COR-L47 (cell line): Measurements from ENCODE around the gene PPFIBP2.

Experiments used
- DNase-seq: peaks from one replicate; lab custom pipeline; 2025; lab: John Stamatoyannopoulos, UW

PPFIBP2 gene

DNA sequence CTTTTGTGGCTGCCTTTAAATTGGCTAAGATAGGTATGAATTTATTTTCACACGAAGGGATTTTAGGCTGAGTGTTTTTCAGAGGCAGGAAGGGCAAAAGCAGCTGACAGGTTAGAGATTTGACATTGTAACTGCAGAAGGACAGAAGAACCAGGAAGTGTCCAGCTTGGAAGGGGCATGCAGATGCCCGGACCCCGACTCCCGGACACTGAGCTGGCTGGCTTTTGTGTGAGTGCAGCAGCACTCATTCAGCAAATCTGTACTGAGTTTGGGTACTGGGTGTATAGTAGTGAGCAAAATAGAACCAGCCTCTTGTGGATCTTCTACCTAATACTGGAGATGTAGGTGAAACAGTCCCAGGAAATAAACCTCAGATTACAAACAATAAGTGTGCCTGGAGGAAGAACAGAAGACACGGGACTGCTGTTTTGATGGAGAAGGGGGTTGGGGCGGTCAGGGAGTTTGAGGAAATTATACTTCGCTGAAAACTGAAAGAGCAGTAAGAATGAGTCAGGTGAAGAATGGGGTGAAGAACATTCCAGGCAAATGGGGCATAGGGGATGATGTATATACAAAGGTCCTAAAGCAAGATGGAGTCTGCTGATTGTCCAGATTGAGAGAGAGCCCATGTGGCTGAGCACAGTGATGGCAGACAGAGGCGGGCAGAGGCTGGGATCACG is 64.6 kb downstream of the PPFIBP2 start:
- DNase-seq, result no peak

DNA sequence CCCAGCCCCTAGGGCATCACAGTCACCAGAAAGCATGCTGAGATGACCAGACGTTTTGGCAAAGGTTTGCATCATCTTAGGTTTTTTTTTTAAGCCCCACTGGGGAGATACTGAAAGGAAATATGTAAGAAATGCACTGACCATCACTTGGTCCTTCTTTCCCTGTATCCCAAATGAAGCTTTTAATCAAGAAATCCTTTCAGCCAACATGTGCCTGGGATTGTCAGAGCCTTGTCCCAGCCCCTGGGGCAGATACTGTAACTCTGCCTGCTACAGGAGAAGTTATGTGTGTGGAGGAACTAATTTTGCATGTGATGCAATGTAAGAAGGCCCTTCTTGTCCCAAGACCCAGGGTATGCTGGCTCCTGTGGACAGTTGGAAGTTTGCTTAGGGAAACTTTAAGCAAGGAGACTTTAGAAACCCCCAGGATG is 65.6 kb downstream of the PPFIBP2 start:
- no peak for DNase-seq

DNA sequence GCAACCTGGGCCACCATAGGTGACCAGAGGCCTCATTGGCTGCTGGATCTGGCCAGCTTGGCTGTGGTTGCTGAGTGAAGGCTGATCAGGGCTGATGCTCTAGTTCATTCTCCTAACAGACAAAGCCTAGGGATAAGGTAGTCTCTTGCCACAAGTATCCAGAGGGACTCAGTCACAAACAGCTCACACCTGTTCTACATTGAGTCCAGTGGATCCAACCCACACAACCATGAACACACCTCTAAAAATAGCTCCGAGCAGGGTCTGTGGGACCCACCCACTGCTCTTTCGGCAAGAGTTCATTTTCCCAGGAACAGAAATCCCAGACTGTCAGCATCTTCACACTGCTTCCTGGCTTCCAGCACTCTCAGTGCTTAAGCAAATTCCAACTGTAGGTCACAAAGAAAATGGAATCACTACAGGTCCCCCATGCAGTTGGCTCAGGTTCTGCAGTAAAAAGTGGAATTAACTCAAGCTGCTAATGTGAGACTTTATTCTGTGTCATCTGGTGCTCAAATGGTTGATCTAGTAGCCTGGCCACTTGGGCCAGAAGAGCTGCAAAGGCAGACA is 67.3 kb downstream of the PPFIBP2 start:
- DNase-seq, result no peak

DNA sequence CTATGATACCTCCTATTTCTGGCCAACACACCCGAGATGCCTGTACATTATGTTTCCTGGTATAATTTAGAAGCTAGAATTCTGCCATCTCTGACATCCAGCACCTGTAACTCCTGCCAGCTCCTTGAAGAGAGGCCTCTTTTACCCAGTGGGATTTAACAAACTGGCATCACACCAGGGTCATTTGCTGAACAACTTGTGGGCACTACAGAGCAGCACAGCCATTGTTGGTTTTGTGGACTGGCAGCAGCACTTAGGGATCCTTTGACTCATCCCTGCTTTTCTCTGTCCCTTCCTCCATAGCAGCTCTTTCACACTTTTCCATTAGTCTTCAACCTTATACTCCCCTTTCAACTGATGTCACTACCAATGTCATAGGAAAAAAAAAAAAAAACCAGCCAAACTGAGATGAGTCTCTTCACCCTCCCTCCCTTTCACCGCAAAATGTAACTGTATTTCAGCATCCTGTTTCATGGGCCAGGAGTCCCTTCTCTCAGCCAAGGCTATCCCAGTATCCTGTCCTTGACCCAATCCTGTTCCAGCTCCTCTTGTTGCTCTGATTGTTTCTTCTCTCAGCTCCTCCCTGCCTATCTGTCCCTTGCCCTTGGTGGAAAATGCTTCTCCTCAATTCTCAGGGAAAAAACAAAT is 68.7 kb downstream of the PPFIBP2 start:
- no peak for DNase-seq

DNA sequence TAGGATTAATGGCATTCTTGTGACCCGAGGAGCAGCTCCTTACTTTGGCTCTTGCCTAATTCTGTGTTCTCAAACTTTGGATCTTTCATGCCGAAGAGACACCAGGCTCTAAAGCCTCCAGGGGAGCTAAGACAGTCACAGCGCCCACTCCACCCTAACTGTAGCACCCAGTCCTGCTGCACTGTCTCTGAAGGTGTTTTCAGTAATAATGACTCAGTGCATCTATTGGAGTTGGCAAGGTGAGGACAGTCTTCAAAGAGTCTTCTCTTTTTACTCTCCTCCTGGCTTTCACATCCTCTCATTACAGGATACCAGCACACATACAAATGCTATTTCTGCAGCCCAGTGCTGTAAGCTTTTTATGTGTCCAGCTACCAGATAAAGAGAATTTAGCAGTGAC is 69.4 kb downstream of the PPFIBP2 start:
- no peak for DNase-seq

DNA sequence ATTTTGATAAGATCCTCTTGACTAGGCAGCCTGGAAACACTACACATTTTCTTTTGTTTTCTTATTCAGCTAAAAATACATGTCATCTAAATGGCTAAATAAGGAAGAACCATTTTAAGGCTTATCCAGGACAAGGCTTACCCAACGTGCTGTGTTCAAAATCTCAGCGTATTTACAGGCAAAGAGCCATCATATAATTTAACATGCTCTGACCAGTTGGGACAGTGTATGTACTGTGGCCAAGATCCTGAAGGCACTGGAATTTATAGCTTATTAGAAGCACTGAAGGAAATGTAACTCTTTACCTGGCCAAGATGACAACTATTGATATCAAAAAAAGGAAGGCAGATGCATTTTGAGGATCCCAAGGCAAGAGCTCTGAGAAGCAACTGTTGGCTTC is 71.1 kb downstream of the PPFIBP2 start:
- DNase-seq, result no peak

DNA sequence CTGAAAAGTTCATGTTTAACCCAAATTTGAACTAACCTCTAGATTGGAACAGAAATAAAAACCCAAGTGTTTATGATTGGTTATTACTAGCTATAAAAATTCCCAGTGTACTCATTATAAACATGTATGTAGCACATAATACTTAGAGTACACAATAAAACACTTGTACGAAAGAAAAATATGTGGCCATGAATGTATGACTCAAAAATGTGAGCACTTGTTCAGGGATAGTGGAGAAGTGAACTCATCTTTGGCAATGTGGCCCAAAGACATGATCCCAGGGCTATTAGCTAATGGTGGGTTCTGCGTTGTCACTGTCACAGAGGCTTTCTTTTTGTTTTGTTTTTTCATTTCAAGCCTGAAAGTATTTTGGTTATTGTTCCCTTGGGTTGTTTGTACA is 72.0 kb downstream of the PPFIBP2 start:
- no peak for DNase-seq

DNA sequence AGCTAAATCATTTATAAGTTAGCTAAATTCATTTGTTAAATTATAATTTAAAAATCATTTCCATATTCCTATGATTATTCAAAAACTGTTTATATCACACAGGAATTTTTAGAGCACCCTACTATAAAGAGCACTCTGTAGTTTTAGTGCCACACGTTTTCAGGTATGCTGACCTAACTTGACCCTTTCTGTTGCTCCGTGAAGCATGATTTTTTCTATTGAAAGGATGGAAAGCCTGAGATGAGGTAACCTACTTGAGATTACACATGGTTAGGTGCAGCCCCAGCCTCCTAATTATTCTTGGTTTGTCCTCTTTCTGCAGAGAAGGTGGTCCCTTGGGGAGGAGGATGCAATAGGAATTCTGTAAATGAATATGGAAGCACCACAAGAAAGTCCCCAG is 72.6 kb downstream of the PPFIBP2 start:
- DNase-seq, result no peak

DNA sequence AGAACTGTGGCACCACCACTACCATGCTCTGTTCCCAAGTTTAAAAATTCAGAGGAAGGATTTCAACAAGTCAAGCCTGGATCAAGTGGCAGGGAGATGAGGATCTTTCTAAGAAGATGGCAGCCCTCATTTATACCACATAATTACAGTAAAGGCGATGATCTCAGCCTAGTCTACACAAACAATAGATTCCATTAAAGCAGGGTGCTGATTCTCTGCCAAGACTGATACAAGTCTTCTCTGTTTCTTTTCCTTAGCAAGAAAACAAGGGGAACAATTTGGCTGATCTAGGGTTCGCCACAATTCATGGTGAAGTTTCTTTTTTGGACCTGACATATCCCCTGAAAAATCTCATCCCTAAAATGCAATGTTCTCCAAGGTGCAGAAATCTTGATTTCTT is 73.9 kb downstream of the PPFIBP2 start:
- DNase-seq, result no peak

DNA sequence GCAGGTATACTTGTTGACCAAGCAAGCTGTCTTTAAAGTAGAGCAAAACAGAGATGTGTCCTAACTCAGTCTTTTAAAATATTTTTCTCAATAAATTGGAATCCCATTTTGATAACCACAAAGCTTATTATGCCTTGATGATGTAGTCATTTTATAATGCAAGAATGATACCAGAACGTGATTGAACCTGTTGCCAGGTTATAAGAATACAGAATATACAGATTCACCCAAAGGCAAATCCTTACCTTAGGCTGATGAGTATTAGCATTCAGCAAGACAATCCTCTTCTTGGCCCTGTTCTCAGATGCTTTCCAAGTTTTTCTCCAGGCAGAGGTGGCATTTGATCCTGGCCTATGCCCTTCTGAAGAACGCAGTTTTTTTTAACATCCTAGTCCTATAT is 76.1 kb downstream of the PPFIBP2 start:
- DNase-seq, result no peak

DNA sequence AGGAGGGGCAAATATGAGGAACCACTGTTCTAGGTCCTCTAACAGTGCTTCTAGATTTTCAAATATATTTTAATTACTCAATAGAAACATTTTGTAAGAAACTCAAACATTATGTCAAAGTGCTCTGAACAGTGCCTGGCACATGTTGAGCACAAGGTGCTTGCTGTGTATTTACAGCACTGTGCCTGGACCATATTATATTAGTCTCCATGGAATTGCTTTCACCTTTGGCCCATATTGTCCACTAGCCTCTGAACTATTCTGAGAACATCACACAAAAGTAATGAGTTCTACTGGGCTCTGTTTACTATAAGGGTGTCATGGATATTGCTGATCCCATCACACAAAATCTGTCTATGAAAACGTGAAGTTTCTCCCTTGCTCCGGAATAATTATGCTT is 76.7 kb downstream of the PPFIBP2 start:
- no peak for DNase-seq

DNA sequence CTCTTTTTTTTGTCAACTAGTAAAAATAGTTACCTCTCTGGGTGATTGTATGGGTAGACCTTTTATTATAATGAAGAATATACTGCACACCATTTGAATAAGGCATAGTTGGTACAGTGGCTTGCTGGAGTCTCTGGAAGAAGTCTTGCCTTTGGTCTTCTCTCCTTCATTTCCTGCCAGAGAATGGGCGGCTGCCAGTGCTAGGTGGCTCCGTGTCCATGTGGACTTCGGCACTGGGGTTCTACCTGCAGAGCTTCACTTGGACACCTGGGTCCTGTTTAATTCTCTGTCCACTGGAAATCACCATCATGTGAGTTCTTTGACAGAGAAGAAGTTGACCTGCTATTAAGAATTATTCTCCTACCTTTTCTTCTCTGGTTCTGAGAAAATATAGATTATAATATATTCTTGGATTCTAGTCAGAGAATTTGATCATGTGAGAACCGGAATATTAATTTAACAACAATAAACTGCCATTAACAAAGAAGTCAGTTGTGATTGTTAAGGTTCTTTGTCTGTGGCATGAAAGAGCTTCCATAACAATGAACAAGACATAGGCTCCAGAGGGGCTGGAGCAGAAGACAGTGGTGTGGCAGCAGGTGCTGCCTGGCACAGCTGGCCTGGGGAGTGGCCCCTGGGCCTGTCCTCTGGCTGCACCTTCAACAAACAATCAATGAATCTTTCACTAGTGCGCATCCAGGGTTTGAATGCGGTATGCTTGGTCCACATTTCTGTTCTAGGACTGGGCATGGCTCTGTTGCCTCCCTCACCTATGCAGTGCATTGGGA is 77.5 kb downstream of the PPFIBP2 start:
- no peak for DNase-seq

DNA sequence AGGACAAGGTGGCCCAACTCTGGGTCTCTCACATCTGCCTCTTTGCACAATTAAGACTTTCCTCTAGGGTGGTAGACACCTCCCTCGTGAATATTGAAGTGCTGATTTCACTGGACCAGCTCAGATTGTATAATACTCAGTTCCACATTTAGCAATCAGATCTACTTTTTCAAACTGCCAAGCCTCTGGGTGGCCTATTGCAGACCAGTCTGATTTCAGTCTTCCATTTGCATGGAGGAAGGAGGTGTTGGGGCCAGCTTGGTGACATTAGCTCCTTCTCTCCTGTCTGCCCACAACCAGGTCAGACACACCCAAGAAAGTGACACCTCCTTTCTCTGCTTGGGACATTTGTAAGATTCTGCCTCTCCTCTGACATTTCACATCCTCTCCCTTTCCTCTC is 78.2 kb downstream of the PPFIBP2 start:
- no peak for DNase-seq

DNA sequence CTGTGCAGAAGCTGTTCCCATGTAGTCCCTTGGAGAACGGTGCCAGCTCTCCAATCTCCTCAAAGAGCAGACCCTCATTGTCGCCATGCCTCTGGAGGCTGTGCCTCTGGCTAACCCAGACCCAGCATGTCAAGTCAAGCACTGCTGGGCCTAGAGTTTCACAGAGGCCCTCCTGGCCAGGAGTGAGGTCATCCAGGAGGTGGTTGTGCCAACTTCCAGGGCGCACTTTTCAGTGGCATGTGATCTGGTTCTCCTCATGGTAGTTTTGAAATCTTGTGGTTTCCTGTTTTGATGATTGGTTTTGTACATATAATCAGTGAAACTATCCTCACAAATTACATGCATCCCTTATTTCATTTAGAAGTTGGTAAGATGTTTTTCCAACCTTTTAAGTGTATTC is 78.9 kb downstream of the PPFIBP2 start:
- DNase-seq, result no peak

DNA sequence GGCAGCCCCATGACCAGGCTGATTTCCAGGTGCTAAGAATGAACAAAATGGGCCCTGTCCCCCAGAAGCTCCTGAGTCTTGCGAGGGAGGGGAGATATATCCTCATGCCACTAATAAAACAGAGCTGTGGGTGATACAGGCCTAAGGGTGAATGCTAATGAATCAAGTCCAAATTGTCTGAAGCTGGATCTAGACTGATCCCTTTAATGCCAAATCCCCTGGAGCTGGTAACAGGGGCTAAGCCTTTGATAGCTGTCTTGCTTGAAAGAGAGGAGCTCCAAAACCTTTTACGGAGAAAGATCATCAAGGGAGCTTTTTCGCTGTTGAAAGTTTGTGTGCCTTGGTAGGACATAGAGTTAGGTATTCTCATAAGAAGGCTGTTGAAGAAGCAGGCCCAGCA is 79.7 kb downstream of the PPFIBP2 start:
- no peak for DNase-seq

DNA sequence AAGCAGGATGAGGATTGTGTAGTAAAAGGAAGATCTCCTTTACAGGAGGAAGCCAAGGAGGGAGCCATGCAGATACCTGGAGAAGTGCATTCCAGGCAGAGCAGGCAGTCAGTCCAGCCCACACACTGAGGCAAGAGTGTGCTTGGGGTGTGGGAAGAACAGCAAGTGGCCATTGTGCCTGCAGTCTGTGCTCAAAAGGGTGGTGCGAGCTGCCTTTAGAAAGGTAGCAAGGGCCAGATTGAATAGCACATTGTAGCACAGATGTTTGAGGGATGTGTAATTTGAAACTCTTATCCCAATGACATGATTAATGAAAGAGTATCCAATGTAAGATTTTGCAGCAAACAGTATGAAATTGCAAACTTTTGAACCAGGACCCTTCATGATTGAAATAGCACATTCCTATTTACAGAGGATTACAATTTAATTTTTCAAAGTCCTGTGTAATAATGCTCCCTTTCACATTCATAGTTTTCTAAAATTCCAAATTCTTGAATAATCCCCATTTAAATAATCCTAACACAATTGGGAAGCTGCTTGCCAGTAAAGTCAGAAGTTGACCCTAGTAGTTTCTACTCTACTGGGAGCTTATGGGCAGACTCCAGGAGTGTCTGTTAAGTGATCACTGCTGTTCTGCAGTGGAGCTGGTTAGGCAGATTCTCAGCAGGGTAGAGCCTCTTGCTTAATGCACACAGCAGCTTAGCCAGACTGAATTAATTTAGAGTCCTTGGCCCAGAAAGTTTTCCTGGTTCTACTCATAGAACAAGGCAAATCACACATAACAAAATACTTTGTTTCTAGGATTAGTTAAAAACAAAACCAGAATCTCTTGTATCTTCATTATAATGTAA is 81.4 kb downstream of the PPFIBP2 start:
- no peak for DNase-seq

DNA sequence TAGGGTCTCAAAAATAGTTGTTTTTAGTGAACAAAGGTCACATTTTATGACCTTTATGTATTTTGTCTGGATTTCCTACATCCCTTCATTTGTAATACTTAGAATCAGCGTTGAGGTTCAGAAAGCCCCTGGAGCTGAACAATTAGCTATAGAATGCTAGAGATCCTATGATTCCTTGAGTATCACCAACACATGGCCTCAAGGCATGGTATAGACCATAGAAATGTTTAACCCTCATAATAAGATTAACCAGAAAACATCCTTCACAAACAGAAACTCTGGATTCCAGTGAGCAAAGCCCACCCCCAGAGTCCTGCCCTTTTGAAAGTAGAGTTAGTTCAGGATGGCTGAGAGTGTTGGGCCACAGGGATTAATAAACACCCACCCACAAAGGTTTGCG is 82.2 kb downstream of the PPFIBP2 start:
- DNase-seq, result no peak

DNA sequence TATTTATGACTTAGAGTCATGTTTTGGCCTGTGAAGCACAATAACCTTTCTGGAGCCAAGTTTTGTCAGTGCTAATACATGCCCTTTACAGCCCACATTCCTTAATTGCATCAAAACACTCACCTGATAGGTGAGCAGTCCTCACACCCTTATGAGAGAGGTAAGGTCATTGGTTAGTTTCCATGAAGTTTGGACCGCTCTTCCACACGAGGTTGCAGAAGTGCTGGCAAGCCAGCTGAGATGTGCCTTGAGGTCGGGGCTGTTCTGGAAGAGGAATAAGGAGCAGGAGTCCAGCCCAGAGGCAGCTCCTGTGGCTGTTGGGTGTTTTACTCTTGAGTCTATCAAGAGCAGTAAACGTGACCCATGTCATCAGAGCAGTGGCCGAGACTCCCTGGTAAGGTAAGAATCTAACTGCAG is 83.2 kb downstream of the PPFIBP2 start:
- DNase-seq, result no peak

DNA sequence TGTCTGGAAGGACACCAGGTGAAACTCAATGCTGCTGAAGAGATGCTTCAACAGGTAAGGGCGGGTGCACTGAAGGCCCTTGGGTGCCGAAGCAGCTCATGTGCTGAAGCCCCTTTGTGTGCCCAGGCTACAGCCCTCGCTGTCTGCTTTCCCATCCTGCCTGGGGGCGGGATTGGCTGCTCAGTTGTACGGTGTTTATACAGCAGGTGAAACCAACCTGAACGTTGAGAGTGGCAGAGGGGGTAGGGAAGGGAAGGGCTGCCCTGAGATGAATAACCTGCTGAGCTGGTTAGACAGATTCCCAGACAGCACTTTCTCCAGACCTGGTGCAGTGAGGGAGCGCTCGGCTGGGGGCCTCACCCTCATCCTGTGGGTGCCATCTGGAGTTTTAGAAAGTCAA is 83.8 kb downstream of the PPFIBP2 start:
- no peak for DNase-seq

DNA sequence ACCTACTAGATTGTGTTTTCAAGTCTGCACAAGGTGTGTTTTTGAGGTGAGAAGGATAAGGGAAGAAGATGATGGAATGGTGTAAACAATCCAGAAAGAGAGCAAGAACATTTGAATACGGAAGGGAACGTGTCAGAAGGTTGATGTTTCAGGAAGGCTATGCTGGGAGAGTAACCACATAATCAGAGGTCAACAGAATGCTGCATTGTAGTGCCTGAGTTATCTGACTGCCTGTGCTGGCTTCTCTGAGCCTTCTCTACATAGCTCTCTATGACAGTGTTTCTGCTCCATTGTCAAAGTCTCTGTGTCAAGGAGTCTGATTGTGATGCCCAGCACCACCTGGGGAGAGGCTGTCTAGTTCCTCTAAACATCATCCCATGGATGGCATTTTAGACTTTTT is 85.4 kb downstream of the PPFIBP2 start:
- DNase-seq, result no peak

DNA sequence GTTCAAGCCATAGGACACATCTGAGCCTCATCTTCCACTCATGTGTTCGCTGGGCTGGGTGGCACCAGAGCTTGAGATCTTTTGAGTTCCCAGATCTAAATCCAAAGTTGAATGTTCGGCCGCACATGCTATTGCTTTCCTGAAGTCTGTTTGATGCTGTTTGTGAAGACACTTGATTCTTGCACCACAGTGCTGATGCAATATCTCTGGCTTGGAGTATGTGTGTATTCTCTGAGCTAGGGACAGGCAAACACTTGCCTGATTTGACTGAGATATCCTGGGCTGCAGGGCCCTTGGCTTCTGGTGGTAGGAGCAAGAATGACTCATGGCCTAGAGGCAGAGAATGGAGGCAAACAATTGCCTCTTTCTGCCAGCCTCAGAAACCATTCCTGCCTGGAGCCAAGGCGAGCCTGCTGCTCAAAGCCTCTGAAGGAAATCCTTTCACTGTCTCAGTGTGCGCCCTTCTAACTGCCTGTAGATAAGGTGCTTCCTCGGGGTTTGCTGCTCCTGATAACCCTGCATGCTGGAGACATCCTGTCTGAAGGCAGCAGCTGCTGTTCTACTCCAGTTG is 86.5 kb downstream of the PPFIBP2 start:
- DNase-seq, result no peak
